Measurements from ENCODE around the gene CCDC157.

GRCh38 chr22:30416837-30417236 lies 60.0 kb downstream of the CCDC157 start:
- TF ChIP-seq CTCF (IDR thresholded peaks at IDR 0.05) (no peak), EP300 (IDR thresholded peaks at IDR 0.05) (no peak), POLR2AphosphoS5 (IDR thresholded peaks at IDR 0.05) (no peak), POLR2A (IDR thresholded peaks at IDR 0.05; ENCODE audit: low read depth) (no peak)
